Vagina (tissue), 2 donors: ENCODE data around the gene NPAS2. TPM values are rescaled to one million over a fixed set of nuclear protein-coding genes. Genes with fewer than 3 reads are reported as not detected.

ENCODE experiments used
- DNase-seq, 2 donors: peaks; one replicate each; pipeline ENCODE4 v3.0.0-alpha.2; 2017; ENCODE audit errors: extremely low spot score in 2 of 2
- H3K27ac ChIP-seq: fragments of 200-600 bp; sonication (generic); one replicate; pipeline ENCODE4 v1.5.1; 2019
- H3K27me3 ChIP-seq: fragments of 200-600 bp; sonication (generic); one replicate; pipeline ENCODE4 v1.5.1; 2019
- H3K36me3 ChIP-seq, 2 donors: fragments of 200-600 bp; sonication (generic); one replicate each; pipeline ENCODE4 v1.5.1; 2017 to 2019
- H3K4me1 ChIP-seq: fragments of 200-600 bp; sonication (generic); one replicate; pipeline ENCODE4 v1.5.1; 2019
- H3K4me3 ChIP-seq, 2 donors: fragments of 200-600 bp; sonication (generic); 1 replicate in 1 of 2; 2 replicates in 1 of 2; pipeline ENCODE4 v1.5.1; 2016 to 2019
- H3K9me3 ChIP-seq: fragments of 200-600 bp; sonication (generic); one replicate; pipeline ENCODE4 v1.5.1; 2019
- POLR2A ChIP-seq, 2 donors: fragments of 450-650 bp; IDR thresholded peaks; one replicate each; pipeline ENCODE4 v1.6.1; 2017; ENCODE audit warnings: antibody characterized with exemption in 2 of 2, mild to moderate bottlenecking in 2 of 2, moderate library complexity in 2 of 2
- POLR2AphosphoS5 ChIP-seq, 2 donors: sonication (generic); formaldehyde crosslinking; IDR thresholded peaks; one replicate each; pipeline ENCODE4 v1.9.0; 2017; ENCODE audit warnings: antibody characterized with exemption in 2 of 2, mild to moderate bottlenecking in 2 of 2, low read depth in 1 of 2; ENCODE audit not compliant: insufficient read depth in 1 of 2
- intact Hi-C: fragments of 100-400 bp; cut with DNase I; formaldehyde crosslinking; loops from one replicate; pipeline ENCODE4 v1.15.1; 2023
- total RNA-seq: library from RNA; depleted of rRNA; stranded (reverse); fragments of >200 nt; gene quantifications from one replicate; pipeline ENCODE4 v1.2.3, GENCODE V29; 2016
- TF ChIP-seq, protein P1 (sequence below), 3 experiments: fragments of 450-650 bp in 2 of 3; fragments of 200-600 bp in 1 of 3; sonication (generic) in 1 of 3; IDR thresholded peaks; one replicate each; pipeline ENCODE4 v1.5.1; 2017 to 2019; ENCODE audit warnings: antibody characterized with exemption in 3 of 3, mild to moderate bottlenecking in 2 of 3, moderate library complexity in 2 of 3

Gene NPAS2
- total RNA-seq, 1 donor from 2014 or later: 37.6 TPM

DNA sequence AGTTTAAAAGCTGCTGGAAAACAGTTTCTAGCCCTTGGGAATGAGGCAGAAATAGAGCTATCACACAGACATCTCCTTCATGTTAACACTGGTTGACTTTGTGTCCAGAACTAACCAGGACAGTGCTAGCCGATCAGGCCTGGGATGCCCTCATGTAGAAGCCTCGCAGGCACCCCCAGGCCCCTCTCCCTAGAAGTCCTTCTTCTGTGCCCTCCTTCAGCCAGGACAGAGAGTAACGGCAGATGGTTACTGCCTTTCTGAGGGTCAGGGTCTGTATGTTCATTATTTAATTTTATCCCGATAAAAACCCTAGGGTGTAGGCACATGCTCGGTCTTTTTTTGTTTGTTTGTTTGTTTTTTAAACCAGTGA, 171.4 kb downstream of the NPAS2 start:
- Histone ChIP-seq H3K4me1 (no peaks in the 10 kb centered on the region), H3K27ac (no peak overlapping the region), H3K36me3 (no peaks in the 10 kb centered on the region), H3K4me3 (no peak overlapping the region), H3K9me3 (no peaks in the 10 kb centered on the region), H3K27me3 (no peaks in the 10 kb centered on the region)
- intact Hi-C loops: no loop called here
- DNase-seq: no peak
- TF ChIP-seq, protein P1, sequence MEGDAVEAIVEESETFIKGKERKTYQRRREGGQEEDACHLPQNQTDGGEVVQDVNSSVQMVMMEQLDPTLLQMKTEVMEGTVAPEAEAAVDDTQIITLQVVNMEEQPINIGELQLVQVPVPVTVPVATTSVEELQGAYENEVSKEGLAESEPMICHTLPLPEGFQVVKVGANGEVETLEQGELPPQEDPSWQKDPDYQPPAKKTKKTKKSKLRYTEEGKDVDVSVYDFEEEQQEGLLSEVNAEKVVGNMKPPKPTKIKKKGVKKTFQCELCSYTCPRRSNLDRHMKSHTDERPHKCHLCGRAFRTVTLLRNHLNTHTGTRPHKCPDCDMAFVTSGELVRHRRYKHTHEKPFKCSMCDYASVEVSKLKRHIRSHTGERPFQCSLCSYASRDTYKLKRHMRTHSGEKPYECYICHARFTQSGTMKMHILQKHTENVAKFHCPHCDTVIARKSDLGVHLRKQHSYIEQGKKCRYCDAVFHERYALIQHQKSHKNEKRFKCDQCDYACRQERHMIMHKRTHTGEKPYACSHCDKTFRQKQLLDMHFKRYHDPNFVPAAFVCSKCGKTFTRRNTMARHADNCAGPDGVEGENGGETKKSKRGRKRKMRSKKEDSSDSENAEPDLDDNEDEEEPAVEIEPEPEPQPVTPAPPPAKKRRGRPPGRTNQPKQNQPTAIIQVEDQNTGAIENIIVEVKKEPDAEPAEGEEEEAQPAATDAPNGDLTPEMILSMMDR (IDR thresholded peaks at IDR 0.05): no peak
- TF ChIP-seq POLR2A (IDR thresholded peaks at IDR 0.05) (no peak), POLR2AphosphoS5 (IDR thresholded peaks at IDR 0.05; ENCODE audit: insufficient read depth in 1 of 2, low read depth in 1 of 2) (no peak)

DNA sequence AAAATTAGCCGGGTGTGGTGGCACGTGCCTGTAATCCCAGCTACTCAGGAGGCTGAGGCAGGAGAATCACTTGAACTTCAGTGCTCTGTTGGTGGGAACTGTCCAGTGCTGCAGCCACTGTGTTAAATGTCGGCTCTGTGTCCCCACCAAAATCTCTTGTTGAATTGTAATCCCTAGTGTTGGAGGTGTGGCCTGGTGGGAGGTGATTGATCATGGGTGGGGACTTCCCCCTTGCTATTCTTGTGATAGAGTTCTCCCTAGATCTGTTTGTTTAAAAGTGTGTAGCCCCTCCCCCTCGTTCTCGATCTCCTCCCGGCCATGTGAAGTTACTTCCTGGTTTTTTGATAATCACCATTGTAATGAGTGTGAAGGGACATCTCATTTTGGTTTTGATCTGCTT, 172.3 kb downstream of the NPAS2 start:
- no peak overlapping the region for H3K4me3 ChIP-seq
- TF ChIP-seq, protein P1 (IDR thresholded peaks at IDR 0.05): no peak
- TF ChIP-seq POLR2A (IDR thresholded peaks at IDR 0.05) (no peak), POLR2AphosphoS5 (IDR thresholded peaks at IDR 0.05; ENCODE audit: insufficient read depth in 1 of 2, low read depth in 1 of 2) (no peak)
- no peak overlapping the region for H3K27ac ChIP-seq
- intact Hi-C loops: no loop called here
- no peaks in the 10 kb centered on the region for H3K36me3 ChIP-seq
- H3K4me1 ChIP-seq: no peaks in the 10 kb centered on the region
- H3K27me3 ChIP-seq: no peaks in the 10 kb centered on the region
- H3K9me3 ChIP-seq: no peaks in the 10 kb centered on the region
- DNase-seq: no peak

DNA sequence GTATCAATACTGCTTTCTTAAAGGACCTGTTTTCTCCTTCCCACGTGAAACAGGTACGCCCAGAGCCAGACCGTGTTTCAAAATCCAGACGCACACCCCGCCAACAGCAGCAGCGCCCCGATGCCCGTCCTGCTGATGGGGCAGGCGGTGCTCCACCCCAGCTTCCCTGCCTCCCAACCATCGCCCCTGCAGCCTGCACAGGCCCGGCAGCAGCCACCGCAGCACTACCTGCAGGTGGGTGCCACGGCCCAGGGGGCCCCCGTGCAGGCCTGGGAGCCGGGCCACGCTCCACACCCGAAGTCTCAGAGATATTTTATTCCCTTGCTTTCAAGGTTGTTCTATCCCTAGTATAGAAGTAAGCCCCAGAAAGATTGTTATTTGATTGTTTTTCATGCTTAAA, 173.4 kb downstream of the NPAS2 start:
- TF ChIP-seq, protein P1 (IDR thresholded peaks at IDR 0.05): no peak
- TF ChIP-seq POLR2AphosphoS5 (IDR thresholded peaks at IDR 0.05; ENCODE audit: insufficient read depth in 1 of 2, low read depth in 1 of 2): no peak
- TF ChIP-seq POLR2A (IDR thresholded peaks at IDR 0.05): no peak
- intact Hi-C loops: no loop called here
- no peaks in the 10 kb centered on the region for H3K4me1 ChIP-seq
- no peaks in the 10 kb centered on the region for H3K36me3 ChIP-seq
- H3K27ac ChIP-seq: no peak overlapping the region
- no peak for DNase-seq
- no peak overlapping the region for H3K4me3 ChIP-seq
- no peaks in the 10 kb centered on the region for H3K27me3 ChIP-seq
- no peaks in the 10 kb centered on the region for H3K9me3 ChIP-seq

DNA sequence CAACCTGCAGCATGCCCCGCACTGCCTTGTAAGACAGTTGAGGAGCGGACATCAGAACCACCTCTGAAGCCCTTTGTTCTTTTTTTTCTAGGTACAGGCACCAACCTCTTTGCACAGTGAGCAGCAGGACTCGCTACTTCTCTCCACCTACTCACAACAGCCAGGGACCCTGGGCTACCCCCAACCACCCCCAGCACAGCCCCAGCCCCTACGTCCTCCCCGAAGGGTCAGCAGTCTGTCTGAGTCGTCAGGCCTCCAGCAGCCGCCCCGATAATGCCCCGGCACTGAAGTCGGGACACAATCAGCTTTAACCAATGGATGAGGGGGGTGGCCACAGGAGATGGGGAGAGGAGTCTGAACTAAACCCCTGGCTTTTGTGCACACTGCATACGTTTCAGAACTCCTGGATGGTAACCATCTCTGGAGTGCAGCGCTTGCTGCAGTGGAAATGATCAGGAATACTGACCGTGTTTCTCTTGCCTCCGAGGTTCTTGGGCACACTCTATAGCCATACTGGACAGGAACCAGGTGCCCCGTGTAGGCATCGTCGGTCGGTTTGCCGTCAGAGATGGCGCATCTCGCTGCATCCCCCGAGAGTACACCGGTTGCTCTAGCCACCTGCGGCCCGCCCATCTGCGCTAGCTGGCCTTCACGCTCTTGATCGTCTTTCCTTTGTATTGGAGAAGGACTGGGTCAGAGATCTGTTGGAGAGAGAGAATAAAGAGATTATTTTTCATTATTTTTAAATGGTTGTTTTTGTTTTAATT, 175.6 kb downstream of the NPAS2 start:
- DNase-seq: no peak
- H3K9me3 ChIP-seq: no peaks in the 10 kb centered on the region
- no peak overlapping the region for H3K4me3 ChIP-seq
- peaks cover 7% of the 10 kb centered on the region for H3K4me1 ChIP-seq
- no peak overlapping the region for H3K27ac ChIP-seq
- H3K36me3 ChIP-seq: no peaks in the 10 kb centered on the region
- H3K27me3 ChIP-seq: no peaks in the 10 kb centered on the region
- intact Hi-C loops: no loop called here
- TF ChIP-seq POLR2AphosphoS5 (IDR thresholded peaks at IDR 0.05; ENCODE audit: insufficient read depth in 1 of 2, low read depth in 1 of 2) (no peak), POLR2A (IDR thresholded peaks at IDR 0.05) (no peak)
- TF ChIP-seq, protein P1 (IDR thresholded peaks at IDR 0.05): no peak

DNA sequence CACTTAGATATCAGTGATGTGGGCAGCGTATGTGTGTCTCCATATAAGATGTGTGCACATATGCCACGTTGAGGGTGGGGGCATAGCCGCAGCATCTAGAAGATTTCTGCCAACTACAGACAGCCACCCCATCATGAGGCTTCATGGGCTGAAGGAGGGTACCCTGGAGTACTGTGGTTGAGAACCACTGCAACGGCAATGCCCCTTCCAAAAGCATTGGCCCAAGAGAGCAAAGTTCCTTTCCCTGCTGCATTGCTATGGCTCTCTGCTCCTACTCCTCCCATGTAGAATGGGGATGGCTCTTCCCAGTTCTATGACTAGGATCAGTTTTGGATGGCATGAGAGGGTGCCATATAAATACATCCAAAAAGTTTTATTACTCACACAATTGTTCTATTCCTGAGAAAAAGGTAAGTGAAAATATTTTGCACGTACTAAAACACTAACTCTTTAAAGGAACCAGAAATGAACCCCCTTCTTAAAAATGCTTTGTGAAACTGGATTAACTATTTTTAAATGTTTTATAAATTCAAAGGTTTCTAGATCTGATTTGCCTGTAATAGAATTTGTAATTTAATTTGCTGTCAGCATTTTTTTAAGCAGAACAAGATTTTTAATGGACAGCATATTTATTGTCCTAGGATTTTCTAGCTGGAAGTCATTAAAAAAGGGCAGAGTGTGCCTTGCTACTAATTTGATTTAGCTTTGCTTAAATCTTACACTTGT, 177.7 kb downstream of the NPAS2 start:
- intact Hi-C loops: no loop called here
- no peaks in the 10 kb centered on the region for H3K27me3 ChIP-seq

More for the DNA sequence above, 177.7 kb downstream of the NPAS2 start:
- DNase-seq: no peak
- no peak for TF ChIP-seq POLR2AphosphoS5 (IDR thresholded peaks at IDR 0.05; ENCODE audit: insufficient read depth in 1 of 2, low read depth in 1 of 2)
- no peaks in the 10 kb centered on the region for H3K9me3 ChIP-seq
- H3K36me3 ChIP-seq: no peaks in the 10 kb centered on the region
- no peak overlapping the region for H3K4me3 ChIP-seq
- H3K4me1 ChIP-seq: peaks cover 13% of the 10 kb centered on the region
- peak overlapping the region; percentile 16 for H3K27ac ChIP-seq
